Neural crest cell (in vitro differentiated cells): Measurements from ENCODE around the gene PPP2R2B. TPM values are rescaled to one million over a fixed set of nuclear protein-coding genes. Genes with fewer than 3 reads are reported as not detected.
A peak's percentile ranks its signal among the peaks of the same experiment; 100 is the strongest.

Experiments
- DNase-seq: peaks from one replicate; pipeline ENCODE4 v3.0.0; 2021; ENCODE audit warnings: low read depth, mixed read lengths, low spot score
- H3K27ac Mint-ChIP-seq: one replicate; pipeline ENCODE4 v1.8.0; 2021; ENCODE audit warnings: mild to moderate bottlenecking, mixed read lengths; ENCODE audit not compliant: unreplicated experiment
- H3K27me3 Mint-ChIP-seq: 2 replicates; pipeline ENCODE4 v1.8.0; 2021; ENCODE audit warnings: low read depth, mild to moderate bottlenecking, mixed read lengths
- H3K36me3 Mint-ChIP-seq: 2 replicates; pipeline ENCODE4 v1.8.0; 2021; ENCODE audit warnings: low read depth, mild to moderate bottlenecking, mixed read lengths
- H3K4me1 Mint-ChIP-seq: 2 replicates; pipeline ENCODE4 v1.8.0; 2021; ENCODE audit warnings: mixed read lengths
- H3K4me3 Mint-ChIP-seq: one replicate; pipeline ENCODE4 v1.8.0; 2021; ENCODE audit warnings: mild to moderate bottlenecking, mixed read lengths
- H3K9me3 Mint-ChIP-seq: 2 replicates; pipeline ENCODE4 v1.8.0; 2021; ENCODE audit warnings: mixed read lengths
- CTCF ChIP-seq: fragments of 200-600 bp; sonication (generic); conservative IDR thresholded peaks from 2 replicates; pipeline ENCODE4 v1.5.0; 2021; ENCODE audit warnings: antibody characterized with exemption, mild to moderate bottlenecking
- total RNA-seq: library from RNA; stranded (reverse); gene quantifications from 2 replicates; pipeline ENCODE4 v1.2.1, GENCODE V29; 2021

Gene PPP2R2B
- total RNA-seq, 1 donor from 2014 or later, result 4.9 TPM

- Mint-ChIP-seq H3K27ac (no peak overlapping the region), H3K36me3 (no peaks in the 10 kb centered on the region), H3K4me1 (peaks cover 12% of the 10 kb centered on the region), H3K9me3 (no peaks in the 10 kb centered on the region), H3K4me3 (no peak overlapping the region), H3K27me3 (no peaks in the 10 kb centered on the region)
- DNase-seq, result no peak
- no peak for TF ChIP-seq CTCF
Measured at GRCh38 chr5:146682899-146683532, 195.5 kb downstream of the PPP2R2B start.

GRCh38 chr5:146681585-146682105 lies 196.9 kb downstream of the PPP2R2B start:
- DNase-seq, result no peak
- no peaks in the 10 kb centered on the region for H3K27me3 Mint-ChIP-seq
- no peaks in the 10 kb centered on the region for H3K9me3 Mint-ChIP-seq
- no peak overlapping the region for H3K27ac Mint-ChIP-seq
- peaks cover 8% of the 10 kb centered on the region for H3K4me1 Mint-ChIP-seq
- no peak overlapping the region for H3K4me3 Mint-ChIP-seq
- H3K36me3 Mint-ChIP-seq, result no peaks in the 10 kb centered on the region
- no peak for TF ChIP-seq CTCF

- Mint-ChIP-seq H3K36me3 (no peaks in the 10 kb centered on the region), H3K27ac (peak overlapping the region; percentile 33), H3K4me3 (no peak overlapping the region), H3K27me3 (no peaks in the 10 kb centered on the region), H3K4me1 (peaks cover 7% of the 10 kb centered on the region), H3K9me3 (no peaks in the 10 kb centered on the region)
- DNase-seq, result no peak
- no peak for TF ChIP-seq CTCF
Measured at GRCh38 chr5:146680846-146681584, 197.5 kb downstream of the PPP2R2B start.

- no peak overlapping the region for H3K4me3 Mint-ChIP-seq
- no peak for DNase-seq
- TF ChIP-seq CTCF, result no peak
- no peak overlapping the region for H3K27ac Mint-ChIP-seq
- H3K9me3 Mint-ChIP-seq, result no peaks in the 10 kb centered on the region
- H3K36me3 Mint-ChIP-seq, result no peaks in the 10 kb centered on the region
- no peaks in the 10 kb centered on the region for H3K27me3 Mint-ChIP-seq
- H3K4me1 Mint-ChIP-seq, result peaks cover 14% of the 10 kb centered on the region
Measured at GRCh38 chr5:146675636-146676035, 202.9 kb downstream of the PPP2R2B start.

DNA sequence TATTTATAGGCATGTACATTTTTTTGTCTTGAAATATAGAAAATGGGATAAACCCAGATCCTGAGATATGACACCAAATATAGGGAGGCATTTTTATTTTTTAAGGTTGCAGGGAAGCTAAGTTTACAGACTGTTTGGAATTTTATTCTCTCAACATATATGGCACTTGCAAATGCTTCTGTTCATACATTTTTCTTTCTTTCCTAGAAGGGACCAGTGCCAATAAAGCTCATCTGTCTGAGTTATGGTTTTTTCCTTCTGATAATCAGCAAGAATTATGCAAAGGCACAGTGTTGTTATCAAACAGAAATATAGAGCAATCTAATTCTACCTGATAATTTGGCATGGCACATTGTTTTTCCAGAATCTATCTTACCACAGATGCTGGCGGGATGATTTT lies 205.7 kb downstream of the PPP2R2B start:
- Mint-ChIP-seq H3K27me3 (no peaks in the 10 kb centered on the region), H3K4me3 (no peak overlapping the region), H3K9me3 (no peaks in the 10 kb centered on the region), H3K27ac (no peak overlapping the region), H3K36me3 (no peaks in the 10 kb centered on the region), H3K4me1 (peaks cover 14% of the 10 kb centered on the region)
- DNase-seq, result no peak
- no peak for TF ChIP-seq CTCF
